ENCODE measurements around the gene NRG2.

DNA sequence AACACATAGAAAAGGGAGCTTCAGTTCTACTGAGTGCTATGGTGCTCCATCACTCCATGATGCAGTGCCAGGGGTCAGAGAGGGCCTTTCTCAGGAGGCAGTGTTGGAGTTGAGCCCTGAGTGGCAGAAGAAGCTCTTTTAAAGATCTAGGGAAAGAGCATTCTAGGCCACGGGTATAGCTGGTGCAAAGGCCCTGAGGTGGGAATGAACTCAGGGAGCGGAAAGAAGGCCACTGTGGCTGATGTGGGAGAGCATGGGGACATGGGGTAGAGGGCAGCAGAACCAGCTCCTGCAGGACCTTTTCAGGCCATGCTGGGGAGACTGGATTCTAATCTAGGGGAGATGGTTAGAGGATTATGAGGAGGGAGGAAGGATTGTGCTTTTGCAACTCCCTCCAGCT lies 237.6 kb downstream of the NRG2 start:
- no peak for TF ChIP-seq POLR2A (IDR thresholded peaks at IDR 0.05; ENCODE audit: borderline replicate concordance, extremely low read depth, insufficient read depth, insufficient read length)
- TF ChIP-seq, protein P1, sequence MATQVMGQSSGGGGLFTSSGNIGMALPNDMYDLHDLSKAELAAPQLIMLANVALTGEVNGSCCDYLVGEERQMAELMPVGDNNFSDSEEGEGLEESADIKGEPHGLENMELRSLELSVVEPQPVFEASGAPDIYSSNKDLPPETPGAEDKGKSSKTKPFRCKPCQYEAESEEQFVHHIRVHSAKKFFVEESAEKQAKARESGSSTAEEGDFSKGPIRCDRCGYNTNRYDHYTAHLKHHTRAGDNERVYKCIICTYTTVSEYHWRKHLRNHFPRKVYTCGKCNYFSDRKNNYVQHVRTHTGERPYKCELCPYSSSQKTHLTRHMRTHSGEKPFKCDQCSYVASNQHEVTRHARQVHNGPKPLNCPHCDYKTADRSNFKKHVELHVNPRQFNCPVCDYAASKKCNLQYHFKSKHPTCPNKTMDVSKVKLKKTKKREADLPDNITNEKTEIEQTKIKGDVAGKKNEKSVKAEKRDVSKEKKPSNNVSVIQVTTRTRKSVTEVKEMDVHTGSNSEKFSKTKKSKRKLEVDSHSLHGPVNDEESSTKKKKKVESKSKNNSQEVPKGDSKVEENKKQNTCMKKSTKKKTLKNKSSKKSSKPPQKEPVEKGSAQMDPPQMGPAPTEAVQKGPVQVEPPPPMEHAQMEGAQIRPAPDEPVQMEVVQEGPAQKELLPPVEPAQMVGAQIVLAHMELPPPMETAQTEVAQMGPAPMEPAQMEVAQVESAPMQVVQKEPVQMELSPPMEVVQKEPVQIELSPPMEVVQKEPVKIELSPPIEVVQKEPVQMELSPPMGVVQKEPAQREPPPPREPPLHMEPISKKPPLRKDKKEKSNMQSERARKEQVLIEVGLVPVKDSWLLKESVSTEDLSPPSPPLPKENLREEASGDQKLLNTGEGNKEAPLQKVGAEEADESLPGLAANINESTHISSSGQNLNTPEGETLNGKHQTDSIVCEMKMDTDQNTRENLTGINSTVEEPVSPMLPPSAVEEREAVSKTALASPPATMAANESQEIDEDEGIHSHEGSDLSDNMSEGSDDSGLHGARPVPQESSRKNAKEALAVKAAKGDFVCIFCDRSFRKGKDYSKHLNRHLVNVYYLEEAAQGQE (IDR thresholded peaks at IDR 0.05; ENCODE audit: low read depth) = no peak
- TF ChIP-seq, protein P2, sequence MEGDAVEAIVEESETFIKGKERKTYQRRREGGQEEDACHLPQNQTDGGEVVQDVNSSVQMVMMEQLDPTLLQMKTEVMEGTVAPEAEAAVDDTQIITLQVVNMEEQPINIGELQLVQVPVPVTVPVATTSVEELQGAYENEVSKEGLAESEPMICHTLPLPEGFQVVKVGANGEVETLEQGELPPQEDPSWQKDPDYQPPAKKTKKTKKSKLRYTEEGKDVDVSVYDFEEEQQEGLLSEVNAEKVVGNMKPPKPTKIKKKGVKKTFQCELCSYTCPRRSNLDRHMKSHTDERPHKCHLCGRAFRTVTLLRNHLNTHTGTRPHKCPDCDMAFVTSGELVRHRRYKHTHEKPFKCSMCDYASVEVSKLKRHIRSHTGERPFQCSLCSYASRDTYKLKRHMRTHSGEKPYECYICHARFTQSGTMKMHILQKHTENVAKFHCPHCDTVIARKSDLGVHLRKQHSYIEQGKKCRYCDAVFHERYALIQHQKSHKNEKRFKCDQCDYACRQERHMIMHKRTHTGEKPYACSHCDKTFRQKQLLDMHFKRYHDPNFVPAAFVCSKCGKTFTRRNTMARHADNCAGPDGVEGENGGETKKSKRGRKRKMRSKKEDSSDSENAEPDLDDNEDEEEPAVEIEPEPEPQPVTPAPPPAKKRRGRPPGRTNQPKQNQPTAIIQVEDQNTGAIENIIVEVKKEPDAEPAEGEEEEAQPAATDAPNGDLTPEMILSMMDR (IDR thresholded peaks at IDR 0.05 in 2 of 3, conservative IDR thresholded peaks at IDR 0.05 in 1 of 3; ENCODE audit: borderline replicate concordance in 1 of 3, insufficient read depth in 1 of 3, low read depth in 2 of 3, low read length in 2 of 3) = no peak
- no peak for TF ChIP-seq EZH2 (IDR thresholded peaks at IDR 0.05)
- TF ChIP-seq SP1 (IDR thresholded peaks at IDR 0.05; ENCODE audit: low read depth) = no peak
- no peak for TF ChIP-seq ZFX (IDR thresholded peaks at IDR 0.05)
- TF ChIP-seq, protein P3, sequence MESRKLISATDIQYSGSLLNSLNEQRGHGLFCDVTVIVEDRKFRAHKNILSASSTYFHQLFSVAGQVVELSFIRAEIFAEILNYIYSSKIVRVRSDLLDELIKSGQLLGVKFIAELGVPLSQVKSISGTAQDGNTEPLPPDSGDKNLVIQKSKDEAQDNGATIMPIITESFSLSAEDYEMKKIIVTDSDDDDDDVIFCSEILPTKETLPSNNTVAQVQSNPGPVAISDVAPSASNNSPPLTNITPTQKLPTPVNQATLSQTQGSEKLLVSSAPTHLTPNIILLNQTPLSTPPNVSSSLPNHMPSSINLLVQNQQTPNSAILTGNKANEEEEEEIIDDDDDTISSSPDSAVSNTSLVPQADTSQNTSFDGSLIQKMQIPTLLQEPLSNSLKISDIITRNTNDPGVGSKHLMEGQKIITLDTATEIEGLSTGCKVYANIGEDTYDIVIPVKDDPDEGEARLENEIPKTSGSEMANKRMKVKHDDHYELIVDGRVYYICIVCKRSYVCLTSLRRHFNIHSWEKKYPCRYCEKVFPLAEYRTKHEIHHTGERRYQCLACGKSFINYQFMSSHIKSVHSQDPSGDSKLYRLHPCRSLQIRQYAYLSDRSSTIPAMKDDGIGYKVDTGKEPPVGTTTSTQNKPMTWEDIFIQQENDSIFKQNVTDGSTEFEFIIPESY (IDR thresholded peaks at IDR 0.05; ENCODE audit: extremely low read depth, insufficient replicate concordance, low read length) = no peak
- no peak for TF ChIP-seq EGR1 (IDR thresholded peaks at IDR 0.05; ENCODE audit: low read depth)
